HCT116 (cell line): ENCODE results near the gene FMN1.
A peak's percentile ranks its signal among the peaks of the same experiment; 100 is the strongest.

ENCODE experiments used
- EZH2 ChIP-seq: fragments of 200-600 bp; sonication (generic); IDR thresholded peaks from 2 replicates; pipeline ENCODE4 v1.6.1; 2017; ENCODE audit warnings: antibody characterized with exemption, mixed run types
- JUND ChIP-seq: IDR thresholded peaks from 2 replicates; pipeline ENCODE4 v1.6.1; 2012
- MAX ChIP-seq: IDR thresholded peaks from 2 replicates; pipeline ENCODE4 v1.6.1; 2012
- POLR2A ChIP-seq: IDR thresholded peaks from 2 replicates; pipeline ENCODE4 v1.7.0; 2011; ENCODE audit warnings: borderline replicate concordance; ENCODE audit not compliant: insufficient read depth, insufficient read length; ENCODE audit errors: extremely low read depth
- POLR2AphosphoS5 ChIP-seq: IDR thresholded peaks from 2 replicates; pipeline ENCODE4 v1.6.1; 2011; ENCODE audit warnings: mild to moderate bottlenecking, low read depth, low read length, moderate library complexity
- TCF7L2 ChIP-seq: IDR thresholded peaks from 2 replicates; pipeline ENCODE4 v1.7.0; 2011; ENCODE audit warnings: borderline replicate concordance, inconsistent platforms; ENCODE audit not compliant: insufficient read depth, insufficient read length; ENCODE audit errors: extremely low read depth
- YY1 ChIP-seq: IDR thresholded peaks from 2 replicates; pipeline ENCODE4 v1.6.1; 2011; ENCODE audit warnings: low read length, low read depth, moderate library complexity, mild to moderate bottlenecking; ENCODE audit not compliant: insufficient replicate concordance; ENCODE audit errors: extremely low read depth
- ZNF274 ChIP-seq: fragments of 200-500 bp; sonication (Bioruptor generic); IDR thresholded peaks from 2 replicates; pipeline ENCODE4 v1.6.1; 2014; ENCODE audit warnings: mild to moderate bottlenecking, low read depth, low read length, inconsistent platforms
- TF ChIP-seq, protein P1 (sequence below), 3 experiments: fragments of 200-600 bp in 1 of 3; sonication (generic) in 1 of 3; IDR thresholded peaks in 2 of 3; conservative IDR thresholded peaks in 1 of 3; 2 replicates each; pipeline ENCODE4 v1.5.1; 2012 to 2017; ENCODE audit warnings: low read depth in 2 of 3, low read length in 2 of 3, antibody characterized with exemption in 1 of 3, borderline replicate concordance in 1 of 3, control low read depth in 1 of 3, mild to moderate bottlenecking in 1 of 3, mixed read lengths in 1 of 3, mixed run types in 1 of 3, moderate library complexity in 1 of 3; ENCODE audit not compliant: insufficient read depth in 1 of 3
- TF ChIP-seq, protein P2 (sequence below): IDR thresholded peaks from 2 replicates; pipeline ENCODE4 v1.6.1; 2012; ENCODE audit warnings: low read depth

DNA sequence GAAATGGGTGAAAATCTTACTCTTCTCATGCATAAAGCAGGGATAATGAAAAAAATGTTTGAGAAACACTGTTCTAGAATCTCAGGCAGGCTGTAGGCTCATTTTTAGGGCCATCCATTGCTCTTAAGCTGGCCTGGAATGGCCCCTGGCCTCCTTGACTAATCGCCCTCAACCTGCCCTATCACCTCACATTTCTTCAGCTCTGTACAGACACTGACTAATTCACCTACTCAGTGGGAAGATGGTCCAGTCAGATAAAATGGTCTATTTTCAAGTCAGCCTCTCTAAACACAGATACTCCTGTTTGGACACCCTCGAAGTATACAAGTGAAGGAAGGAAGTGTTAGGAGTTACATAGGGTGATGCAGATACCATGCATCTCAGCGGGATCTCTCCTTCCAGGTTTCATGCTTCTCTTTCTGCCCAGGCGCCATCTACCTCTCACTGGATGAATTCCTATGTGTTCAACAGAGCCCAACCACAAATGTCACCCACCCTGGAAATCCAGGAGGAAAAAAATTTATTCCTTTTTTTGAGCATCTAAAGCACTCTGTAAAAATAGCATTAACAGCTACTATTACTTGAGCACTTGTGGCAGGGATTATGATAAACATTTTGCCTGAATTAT, 12.1 kb downstream of the FMN1 start:
- TF ChIP-seq EZH2 (no peak), POLR2AphosphoS5 (no peak), JUND (no peak), POLR2A (no peak), YY1 (no peak), ZNF274 (no peak), MAX (no peak), TCF7L2 (no peak)
- TF ChIP-seq, protein P1, sequence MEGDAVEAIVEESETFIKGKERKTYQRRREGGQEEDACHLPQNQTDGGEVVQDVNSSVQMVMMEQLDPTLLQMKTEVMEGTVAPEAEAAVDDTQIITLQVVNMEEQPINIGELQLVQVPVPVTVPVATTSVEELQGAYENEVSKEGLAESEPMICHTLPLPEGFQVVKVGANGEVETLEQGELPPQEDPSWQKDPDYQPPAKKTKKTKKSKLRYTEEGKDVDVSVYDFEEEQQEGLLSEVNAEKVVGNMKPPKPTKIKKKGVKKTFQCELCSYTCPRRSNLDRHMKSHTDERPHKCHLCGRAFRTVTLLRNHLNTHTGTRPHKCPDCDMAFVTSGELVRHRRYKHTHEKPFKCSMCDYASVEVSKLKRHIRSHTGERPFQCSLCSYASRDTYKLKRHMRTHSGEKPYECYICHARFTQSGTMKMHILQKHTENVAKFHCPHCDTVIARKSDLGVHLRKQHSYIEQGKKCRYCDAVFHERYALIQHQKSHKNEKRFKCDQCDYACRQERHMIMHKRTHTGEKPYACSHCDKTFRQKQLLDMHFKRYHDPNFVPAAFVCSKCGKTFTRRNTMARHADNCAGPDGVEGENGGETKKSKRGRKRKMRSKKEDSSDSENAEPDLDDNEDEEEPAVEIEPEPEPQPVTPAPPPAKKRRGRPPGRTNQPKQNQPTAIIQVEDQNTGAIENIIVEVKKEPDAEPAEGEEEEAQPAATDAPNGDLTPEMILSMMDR (IDR thresholded peaks at IDR 0.05 in 2 of 3, conservative IDR thresholded peaks at IDR 0.05 in 1 of 3; ENCODE audit: borderline replicate concordance in 1 of 3, insufficient read depth in 1 of 3, low read depth in 2 of 3, low read length in 2 of 3): 0 out of 6 replicates have a peak, but pooled peaks of 1 of the 3 experiments have one; percentile 5
- TF ChIP-seq, protein P2, sequence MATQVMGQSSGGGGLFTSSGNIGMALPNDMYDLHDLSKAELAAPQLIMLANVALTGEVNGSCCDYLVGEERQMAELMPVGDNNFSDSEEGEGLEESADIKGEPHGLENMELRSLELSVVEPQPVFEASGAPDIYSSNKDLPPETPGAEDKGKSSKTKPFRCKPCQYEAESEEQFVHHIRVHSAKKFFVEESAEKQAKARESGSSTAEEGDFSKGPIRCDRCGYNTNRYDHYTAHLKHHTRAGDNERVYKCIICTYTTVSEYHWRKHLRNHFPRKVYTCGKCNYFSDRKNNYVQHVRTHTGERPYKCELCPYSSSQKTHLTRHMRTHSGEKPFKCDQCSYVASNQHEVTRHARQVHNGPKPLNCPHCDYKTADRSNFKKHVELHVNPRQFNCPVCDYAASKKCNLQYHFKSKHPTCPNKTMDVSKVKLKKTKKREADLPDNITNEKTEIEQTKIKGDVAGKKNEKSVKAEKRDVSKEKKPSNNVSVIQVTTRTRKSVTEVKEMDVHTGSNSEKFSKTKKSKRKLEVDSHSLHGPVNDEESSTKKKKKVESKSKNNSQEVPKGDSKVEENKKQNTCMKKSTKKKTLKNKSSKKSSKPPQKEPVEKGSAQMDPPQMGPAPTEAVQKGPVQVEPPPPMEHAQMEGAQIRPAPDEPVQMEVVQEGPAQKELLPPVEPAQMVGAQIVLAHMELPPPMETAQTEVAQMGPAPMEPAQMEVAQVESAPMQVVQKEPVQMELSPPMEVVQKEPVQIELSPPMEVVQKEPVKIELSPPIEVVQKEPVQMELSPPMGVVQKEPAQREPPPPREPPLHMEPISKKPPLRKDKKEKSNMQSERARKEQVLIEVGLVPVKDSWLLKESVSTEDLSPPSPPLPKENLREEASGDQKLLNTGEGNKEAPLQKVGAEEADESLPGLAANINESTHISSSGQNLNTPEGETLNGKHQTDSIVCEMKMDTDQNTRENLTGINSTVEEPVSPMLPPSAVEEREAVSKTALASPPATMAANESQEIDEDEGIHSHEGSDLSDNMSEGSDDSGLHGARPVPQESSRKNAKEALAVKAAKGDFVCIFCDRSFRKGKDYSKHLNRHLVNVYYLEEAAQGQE: no peak
